Measurements from ENCODE around the gene CLDN7.

DNA sequence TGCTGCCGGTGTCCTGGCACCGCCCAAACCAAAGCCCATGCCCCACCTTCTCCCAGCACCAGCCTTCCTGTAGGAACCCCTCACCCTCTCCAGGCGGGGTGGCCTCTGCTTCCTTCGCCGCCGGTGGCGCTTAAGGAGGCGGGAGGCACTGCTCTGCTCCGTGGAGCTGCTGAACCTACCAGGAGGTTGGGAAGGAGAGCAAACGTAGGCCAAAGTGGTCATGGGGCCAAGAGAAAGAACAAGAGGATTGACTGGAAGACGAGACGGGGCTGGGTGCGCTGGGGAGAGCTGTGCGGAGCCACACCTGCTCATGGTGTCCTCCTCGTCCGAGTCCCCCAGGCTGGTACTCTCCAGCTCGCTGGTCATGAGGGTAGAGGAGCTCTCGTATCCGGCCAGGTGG is 32.8 kb downstream of the CLDN7 start:
- TF ChIP-seq, protein P1, sequence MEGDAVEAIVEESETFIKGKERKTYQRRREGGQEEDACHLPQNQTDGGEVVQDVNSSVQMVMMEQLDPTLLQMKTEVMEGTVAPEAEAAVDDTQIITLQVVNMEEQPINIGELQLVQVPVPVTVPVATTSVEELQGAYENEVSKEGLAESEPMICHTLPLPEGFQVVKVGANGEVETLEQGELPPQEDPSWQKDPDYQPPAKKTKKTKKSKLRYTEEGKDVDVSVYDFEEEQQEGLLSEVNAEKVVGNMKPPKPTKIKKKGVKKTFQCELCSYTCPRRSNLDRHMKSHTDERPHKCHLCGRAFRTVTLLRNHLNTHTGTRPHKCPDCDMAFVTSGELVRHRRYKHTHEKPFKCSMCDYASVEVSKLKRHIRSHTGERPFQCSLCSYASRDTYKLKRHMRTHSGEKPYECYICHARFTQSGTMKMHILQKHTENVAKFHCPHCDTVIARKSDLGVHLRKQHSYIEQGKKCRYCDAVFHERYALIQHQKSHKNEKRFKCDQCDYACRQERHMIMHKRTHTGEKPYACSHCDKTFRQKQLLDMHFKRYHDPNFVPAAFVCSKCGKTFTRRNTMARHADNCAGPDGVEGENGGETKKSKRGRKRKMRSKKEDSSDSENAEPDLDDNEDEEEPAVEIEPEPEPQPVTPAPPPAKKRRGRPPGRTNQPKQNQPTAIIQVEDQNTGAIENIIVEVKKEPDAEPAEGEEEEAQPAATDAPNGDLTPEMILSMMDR (IDR thresholded peaks at IDR 0.05) = no peak
- no peak for TF ChIP-seq POLR2A (IDR thresholded peaks at IDR 0.05)

All from adrenal gland (tissue), 5 donors.